Measurements from ENCODE around the gene KIRREL3.

DNA sequence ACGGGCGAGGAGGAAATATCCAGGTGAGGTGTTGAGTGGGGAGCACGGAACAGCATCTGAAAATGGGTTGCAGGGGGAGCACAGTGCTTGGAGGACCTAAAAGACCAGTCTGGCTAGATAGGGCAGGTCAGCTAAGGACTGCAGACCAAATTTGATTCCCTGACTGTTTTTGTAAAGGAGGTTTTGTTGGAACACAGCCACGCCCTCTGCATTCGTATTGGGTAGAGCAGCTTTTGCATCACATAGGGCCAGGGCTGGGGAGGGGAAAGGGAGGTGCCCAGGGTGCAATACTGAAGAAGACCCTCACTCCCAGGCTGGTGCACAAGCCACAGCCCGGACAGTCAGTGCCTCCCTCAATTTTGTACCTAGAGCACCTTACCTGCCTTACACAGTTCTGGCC is 286.8 kb downstream of the KIRREL3 start:
- TF ChIP-seq, protein P1, sequence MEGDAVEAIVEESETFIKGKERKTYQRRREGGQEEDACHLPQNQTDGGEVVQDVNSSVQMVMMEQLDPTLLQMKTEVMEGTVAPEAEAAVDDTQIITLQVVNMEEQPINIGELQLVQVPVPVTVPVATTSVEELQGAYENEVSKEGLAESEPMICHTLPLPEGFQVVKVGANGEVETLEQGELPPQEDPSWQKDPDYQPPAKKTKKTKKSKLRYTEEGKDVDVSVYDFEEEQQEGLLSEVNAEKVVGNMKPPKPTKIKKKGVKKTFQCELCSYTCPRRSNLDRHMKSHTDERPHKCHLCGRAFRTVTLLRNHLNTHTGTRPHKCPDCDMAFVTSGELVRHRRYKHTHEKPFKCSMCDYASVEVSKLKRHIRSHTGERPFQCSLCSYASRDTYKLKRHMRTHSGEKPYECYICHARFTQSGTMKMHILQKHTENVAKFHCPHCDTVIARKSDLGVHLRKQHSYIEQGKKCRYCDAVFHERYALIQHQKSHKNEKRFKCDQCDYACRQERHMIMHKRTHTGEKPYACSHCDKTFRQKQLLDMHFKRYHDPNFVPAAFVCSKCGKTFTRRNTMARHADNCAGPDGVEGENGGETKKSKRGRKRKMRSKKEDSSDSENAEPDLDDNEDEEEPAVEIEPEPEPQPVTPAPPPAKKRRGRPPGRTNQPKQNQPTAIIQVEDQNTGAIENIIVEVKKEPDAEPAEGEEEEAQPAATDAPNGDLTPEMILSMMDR (IDR thresholded peaks at IDR 0.05 in 8 of 11, conservative IDR thresholded peaks at IDR 0.05 in 3 of 11): no peak
- no peak for TF ChIP-seq POLR2A (IDR thresholded peaks at IDR 0.05)
